ENCODE results near the gene KAZN.
"Not testable (repeated sequence)": the region's sequence is repeated elsewhere in the genome, so short reads cannot be mapped to it uniquely, and the experiment has no call there.

DNA sequence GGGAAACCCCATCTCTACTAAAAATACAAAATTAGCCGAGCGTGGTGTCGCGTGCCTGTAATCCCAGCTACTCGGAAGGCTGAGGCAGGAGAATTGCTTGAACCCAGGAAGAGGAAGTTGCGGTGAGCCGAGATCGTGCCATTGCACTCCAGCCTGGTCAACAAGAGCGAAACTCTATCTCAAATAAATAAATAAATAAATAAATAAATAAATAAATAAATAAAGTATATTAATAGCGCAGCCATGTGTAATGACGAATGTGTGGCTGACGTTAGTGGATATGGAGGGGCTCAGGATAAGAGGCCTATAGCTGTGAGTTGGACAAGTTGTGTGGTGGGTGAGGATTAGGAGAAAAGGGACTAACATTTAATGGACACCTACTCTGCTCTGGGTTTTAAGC lies 18.2 kb upstream of the KAZN start:
- TF ChIP-seq ZNF354C (tag by site-specific recombination; IDR thresholded peaks at IDR 0.05; ENCODE audit: borderline replicate concordance, low read depth): not testable (repeated sequence)
- TF ChIP-seq, protein P1, sequence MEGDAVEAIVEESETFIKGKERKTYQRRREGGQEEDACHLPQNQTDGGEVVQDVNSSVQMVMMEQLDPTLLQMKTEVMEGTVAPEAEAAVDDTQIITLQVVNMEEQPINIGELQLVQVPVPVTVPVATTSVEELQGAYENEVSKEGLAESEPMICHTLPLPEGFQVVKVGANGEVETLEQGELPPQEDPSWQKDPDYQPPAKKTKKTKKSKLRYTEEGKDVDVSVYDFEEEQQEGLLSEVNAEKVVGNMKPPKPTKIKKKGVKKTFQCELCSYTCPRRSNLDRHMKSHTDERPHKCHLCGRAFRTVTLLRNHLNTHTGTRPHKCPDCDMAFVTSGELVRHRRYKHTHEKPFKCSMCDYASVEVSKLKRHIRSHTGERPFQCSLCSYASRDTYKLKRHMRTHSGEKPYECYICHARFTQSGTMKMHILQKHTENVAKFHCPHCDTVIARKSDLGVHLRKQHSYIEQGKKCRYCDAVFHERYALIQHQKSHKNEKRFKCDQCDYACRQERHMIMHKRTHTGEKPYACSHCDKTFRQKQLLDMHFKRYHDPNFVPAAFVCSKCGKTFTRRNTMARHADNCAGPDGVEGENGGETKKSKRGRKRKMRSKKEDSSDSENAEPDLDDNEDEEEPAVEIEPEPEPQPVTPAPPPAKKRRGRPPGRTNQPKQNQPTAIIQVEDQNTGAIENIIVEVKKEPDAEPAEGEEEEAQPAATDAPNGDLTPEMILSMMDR (tag by site-specific recombination; IDR thresholded peaks at IDR 0.05): not testable (repeated sequence)

Measured in HEK293 (cell line).